H9 (cell line): ENCODE measurements around the gene BMP7. TPM values are rescaled to one million over a fixed set of nuclear protein-coding genes. Genes with fewer than 3 reads are reported as not detected.

Experiments
- DNase-seq: peaks from one replicate; pipeline ENCODE4 v3.0.0-alpha.2; 2017
- H2AFZ ChIP-seq: one replicate; pipeline ENCODE4 v1.6.1; 2013; ENCODE audit warnings: mild to moderate bottlenecking, low read length, control low read depth, moderate library complexity
- H2AK5ac ChIP-seq: 2 replicates; pipeline ENCODE4 v1.6.1; 2013; ENCODE audit warnings: low read length, control low read depth, mixed read lengths; ENCODE audit not compliant: insufficient read length
- H2BK120ac ChIP-seq: one replicate; pipeline ENCODE4 v1.6.1; 2013; ENCODE audit warnings: low read depth, mild to moderate bottlenecking, low read length, control low read depth, inconsistent platforms; ENCODE audit not compliant: poor library complexity, severe bottlenecking
- H2BK12ac ChIP-seq: 2 replicates; pipeline ENCODE4 v1.6.1; 2013; ENCODE audit warnings: low read length, control low read depth, mixed read lengths, low read depth; ENCODE audit not compliant: insufficient read length
- H2BK15ac ChIP-seq: 2 replicates; pipeline ENCODE4 v1.6.1; 2013; ENCODE audit warnings: low read depth, low read length, control low read depth
- H2BK20ac ChIP-seq: one replicate; pipeline ENCODE4 v1.6.1; 2013; ENCODE audit warnings: low read depth, mild to moderate bottlenecking, low read length, control low read depth, inconsistent platforms; ENCODE audit not compliant: poor library complexity, severe bottlenecking
- H2BK5ac ChIP-seq: 2 replicates; pipeline ENCODE4 v1.6.1; 2013; ENCODE audit warnings: low read length, control low read depth, mixed read lengths; ENCODE audit not compliant: insufficient read length
- H3K14ac ChIP-seq: 2 replicates; pipeline ENCODE4 v1.6.1; 2013; ENCODE audit warnings: low read length, control low read depth; ENCODE audit not compliant: insufficient read depth
- H3K18ac ChIP-seq: 2 replicates; pipeline ENCODE4 v1.6.1; 2013; ENCODE audit warnings: low read depth, mild to moderate bottlenecking, mixed read lengths, low read length, control low read depth; ENCODE audit not compliant: insufficient read length
- H3K23ac ChIP-seq: 2 replicates; pipeline ENCODE4 v1.6.1; 2013; ENCODE audit warnings: low read length, control low read depth, mixed read lengths, low read depth; ENCODE audit not compliant: insufficient read length
- H3K23me2 ChIP-seq: 2 replicates; pipeline ENCODE4 v1.6.1; 2013; ENCODE audit warnings: low read depth, mild to moderate bottlenecking, mixed read lengths, low read length, control low read depth; ENCODE audit not compliant: insufficient read length, poor library complexity, severe bottlenecking
- H3K27ac ChIP-seq: 2 replicates; pipeline ENCODE4 v1.5.1; 2013; ENCODE audit warnings: low read length, control low read depth, mixed read lengths, low read depth; ENCODE audit not compliant: insufficient read length
- H3K27me3 ChIP-seq: 2 replicates; pipeline ENCODE4 v1.6.1; 2013; ENCODE audit warnings: low read length, control low read depth, inconsistent platforms; ENCODE audit not compliant: insufficient read depth
- H3K4ac ChIP-seq: 2 replicates; pipeline ENCODE4 v1.6.1; 2013; ENCODE audit warnings: low read depth, mild to moderate bottlenecking, control low read depth, inconsistent platforms, low read length, moderate library complexity
- H3K4me1 ChIP-seq: 2 replicates; pipeline ENCODE4 v1.6.1; 2013; ENCODE audit warnings: low read length, control low read depth, inconsistent platforms; ENCODE audit not compliant: insufficient read depth
- H3K4me2 ChIP-seq: 2 replicates; pipeline ENCODE4 v1.6.1; 2013; ENCODE audit warnings: low read length, control low read depth, mixed read lengths; ENCODE audit not compliant: insufficient read length, insufficient read depth
- H3K56ac ChIP-seq: 2 replicates; pipeline ENCODE4 v1.6.1; 2013; ENCODE audit warnings: low read depth, mild to moderate bottlenecking, mixed read lengths, low read length, control low read depth; ENCODE audit not compliant: insufficient read length
- H3K79me1 ChIP-seq: 2 replicates; pipeline ENCODE4 v1.6.1; 2013; ENCODE audit warnings: low read depth, mild to moderate bottlenecking, moderate library complexity, low read length, control low read depth, inconsistent platforms; ENCODE audit not compliant: insufficient read depth, poor library complexity, severe bottlenecking
- H3K79me2 ChIP-seq: 2 replicates; pipeline ENCODE4 v1.6.1; 2013; ENCODE audit warnings: low read length, control low read depth, inconsistent platforms; ENCODE audit not compliant: insufficient read depth
- H3K9ac ChIP-seq: 2 replicates; pipeline ENCODE4 v1.6.1; 2013; ENCODE audit warnings: low read length, control low read depth, mixed read lengths; ENCODE audit not compliant: insufficient read length; ENCODE audit errors: extremely low read depth
- H3K9me3 ChIP-seq: one replicate; pipeline ENCODE4 v1.6.1; 2013; ENCODE audit warnings: low read depth, low read length, inconsistent platforms; ENCODE audit not compliant: control insufficient read depth
- H3T11ph ChIP-seq: one replicate; pipeline ENCODE4 v1.6.1; 2013; ENCODE audit warnings: mild to moderate bottlenecking, low read length, control low read depth, inconsistent platforms
- H4K20me1 ChIP-seq: one replicate; pipeline ENCODE4 v1.6.1; 2013; ENCODE audit not compliant: control insufficient read depth, insufficient read length, insufficient read depth
- H4K5ac ChIP-seq: 2 replicates; pipeline ENCODE4 v1.6.1; 2013; ENCODE audit warnings: low read depth, mild to moderate bottlenecking, mixed read lengths, low read length, control low read depth; ENCODE audit not compliant: insufficient read length
- H4K8ac ChIP-seq: replicated peaks from 2 replicates; pipeline ENCODE4 v1.6.1; 2013; ENCODE audit warnings: low read length, control low read depth, mixed read lengths, low read depth; ENCODE audit not compliant: insufficient read length
- H4K91ac ChIP-seq: 2 replicates; pipeline ENCODE4 v1.6.1; 2013; ENCODE audit warnings: low read depth, mild to moderate bottlenecking, moderate library complexity, mixed read lengths, low read length, control low read depth; ENCODE audit not compliant: insufficient read length
- H3K27ac Mint-ChIP-seq, 3 experiments: 2 replicates in 2 of 3; 3 replicates in 1 of 3; pipeline ENCODE4 v1.8.0; 2020 to 2021; ENCODE audit warnings: mixed read lengths in 3 of 3, mild to moderate bottlenecking in 1 of 3, moderate library complexity in 1 of 3
- H3K27me3 Mint-ChIP-seq: 2 replicates; pipeline ENCODE4 v1.8.0; 2021; ENCODE audit warnings: low read depth, mild to moderate bottlenecking, moderate library complexity, mixed read lengths
- H3K36me3 Mint-ChIP-seq, 3 experiments: 2 replicates in 2 of 3; 3 replicates in 1 of 3; pipeline ENCODE4 v1.8.0; 2020 to 2021; ENCODE audit warnings: low read depth in 3 of 3, mixed read lengths in 3 of 3; ENCODE audit not compliant: insufficient read depth in 1 of 3
- H3K4me1 Mint-ChIP-seq, 2 experiments: 2 replicates each; pipeline ENCODE4 v1.8.0; 2020; ENCODE audit warnings: mixed read lengths in 2 of 2
- H3K4me3 Mint-ChIP-seq, 2 experiments: 2 replicates in 1 of 2; 3 replicates in 1 of 2; pipeline ENCODE4 v1.8.0; 2020 to 2021; ENCODE audit warnings: mild to moderate bottlenecking in 2 of 2, mixed read lengths in 2 of 2, moderate library complexity in 1 of 2
- H3K9me3 Mint-ChIP-seq, 2 experiments: 2 replicates in 1 of 2; 3 replicates in 1 of 2; pipeline ENCODE4 v1.8.0; 2020; ENCODE audit warnings: mild to moderate bottlenecking in 2 of 2, mixed read lengths in 2 of 2, moderate library complexity in 1 of 2
- WGBS: extraction: QIAGEN DNeasy Blood & Tissue Kit; methylation state at CpG from one replicate; pipeline ENCODE4 v1.1.7; 2013; ENCODE audit warnings: missing lambda C conversion rate, low lambda C conversion rate, mixed read lengths; ENCODE audit not compliant: insufficient read length; ENCODE audit errors: extremely low coverage; 5-methylcytosine and 5-hydroxymethylcytosine counted together
- total RNA-seq: library from RNA; stranded (reverse); gene quantifications from 2 replicates; pipeline ENCODE4 v1.2.1, GENCODE V29; 2021
- TF ChIP-seq, protein P1 (sequence below): fragments of 200-600 bp; sonication (generic); conservative IDR thresholded peaks from 3 replicates; pipeline ENCODE4 v1.8.0; 2021; ENCODE audit warnings: antibody characterized with exemption, mild to moderate bottlenecking

Gene BMP7
- total RNA-seq, 1 experiment from 2014 or later, result 17.7 TPM

DNA sequence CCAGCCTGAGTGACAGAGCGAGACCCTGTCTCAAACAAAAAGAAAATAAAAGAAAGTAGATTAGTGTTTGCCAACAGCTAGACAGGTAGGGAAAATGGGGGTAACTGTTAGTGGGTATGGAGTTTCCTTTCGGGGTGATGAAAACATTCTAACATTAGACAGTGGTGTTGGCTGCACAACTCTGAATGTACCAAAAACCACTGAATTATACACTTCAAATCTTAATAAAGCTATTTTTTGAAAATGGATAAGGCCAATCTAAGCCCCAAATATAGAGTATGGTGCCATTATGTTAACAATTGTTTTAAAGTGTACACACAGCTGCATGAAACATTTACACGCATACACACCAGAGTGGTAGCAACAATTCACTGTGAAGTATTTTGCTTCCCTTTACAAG lies 57.0 kb downstream of the BMP7 start:
- Histone ChIP-seq H2BK15ac (no peak overlapping the region), H3K9ac (no peak overlapping the region), H3K27me3 (no peaks in the 10 kb centered on the region), H3K79me1 (no peaks in the 10 kb centered on the region), H4K5ac (no peak overlapping the region), H2BK5ac (no peak overlapping the region), H3K23me2 (no peaks in the 10 kb centered on the region), H4K20me1 (no peaks in the 10 kb centered on the region), H2AK5ac (no peak overlapping the region), H3K4me2 (no peak overlapping the region), H2BK120ac (no peak overlapping the region), H3K4me1 (peaks cover 4% of the 10 kb centered on the region; the same call in 1 of the 2 replicates), H3K14ac (no peak overlapping the region), H4K91ac (no peak overlapping the region), H3K9me3 (no peaks in the 10 kb centered on the region), H3K79me2 (no peaks in the 10 kb centered on the region), H3K27ac (no peak overlapping the region), H2BK12ac (no peak overlapping the region), H3K23ac (no peak overlapping the region), H3K18ac (no peak overlapping the region), H3K56ac (no peak overlapping the region), H3K4ac (no peak overlapping the region), H4K8ac (no peak overlapping the region), H2BK20ac (no peak overlapping the region), H3T11ph (no peak overlapping the region), H2AFZ (no peak overlapping the region)
- H3K4me1 Mint-ChIP-seq, result peaks cover 28 to 41% of the 10 kb centered on the region in 2 experiments
- TF ChIP-seq, protein P1, sequence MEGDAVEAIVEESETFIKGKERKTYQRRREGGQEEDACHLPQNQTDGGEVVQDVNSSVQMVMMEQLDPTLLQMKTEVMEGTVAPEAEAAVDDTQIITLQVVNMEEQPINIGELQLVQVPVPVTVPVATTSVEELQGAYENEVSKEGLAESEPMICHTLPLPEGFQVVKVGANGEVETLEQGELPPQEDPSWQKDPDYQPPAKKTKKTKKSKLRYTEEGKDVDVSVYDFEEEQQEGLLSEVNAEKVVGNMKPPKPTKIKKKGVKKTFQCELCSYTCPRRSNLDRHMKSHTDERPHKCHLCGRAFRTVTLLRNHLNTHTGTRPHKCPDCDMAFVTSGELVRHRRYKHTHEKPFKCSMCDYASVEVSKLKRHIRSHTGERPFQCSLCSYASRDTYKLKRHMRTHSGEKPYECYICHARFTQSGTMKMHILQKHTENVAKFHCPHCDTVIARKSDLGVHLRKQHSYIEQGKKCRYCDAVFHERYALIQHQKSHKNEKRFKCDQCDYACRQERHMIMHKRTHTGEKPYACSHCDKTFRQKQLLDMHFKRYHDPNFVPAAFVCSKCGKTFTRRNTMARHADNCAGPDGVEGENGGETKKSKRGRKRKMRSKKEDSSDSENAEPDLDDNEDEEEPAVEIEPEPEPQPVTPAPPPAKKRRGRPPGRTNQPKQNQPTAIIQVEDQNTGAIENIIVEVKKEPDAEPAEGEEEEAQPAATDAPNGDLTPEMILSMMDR, result no peak
- H3K36me3 Mint-ChIP-seq, result peaks cover 2 to 14% (median 11%) of the 10 kb centered on the region in 3 experiments; a peak in 6 of 7 replicates
- H3K27me3 Mint-ChIP-seq, result peaks cover 16% of the 10 kb centered on the region
- WGBS, result no CpG with 5 or more reads among the region's 3 CpGs
- H3K9me3 Mint-ChIP-seq, result peaks cover 7 to 8% of the 10 kb centered on the region in 2 experiments
- H3K4me3 Mint-ChIP-seq, result no peak overlapping the region
- H3K27ac Mint-ChIP-seq, result no peak overlapping the region; a peak in 1 of 7 replicates
- no peak for DNase-seq
